Endothelial cell of umbilical vein (primary cell): Measurements from ENCODE around the gene MDH1. TPM values are rescaled to one million over a fixed set of nuclear protein-coding genes. Genes with fewer than 3 reads are reported as not detected.

Experiments used
- BruUV-seq: library from RNA; stranded (reverse); fragments of 400-500 nt; replicated peaks from 2 replicates; lab custom pipeline; 2021; lab: Mats Ljungman, UMichigan
- CTCF ChIA-PET: fragments of 300-600, 350-600 bp; sonication (Branson Sonifier 250); formaldehyde crosslinking; loops from one replicate; lab custom pipeline; 2021; ENCODE audit warnings: antibody characterized with exemption, inconsistent platforms; lab: Charles Lee
- POLR2A ChIA-PET: fragments of 300-600, 350-600 bp; sonication (Branson Sonifier 250); formaldehyde crosslinking; loops from one replicate; lab custom pipeline; 2021; ENCODE audit warnings: antibody characterized with exemption, inconsistent platforms; lab: Charles Lee
- DNase-seq: peaks from one replicate; pipeline ENCODE4 v3.0.0-alpha.2; 2011; ENCODE audit warnings: low read depth, low spot score
- FAIRE-seq: peaks from 2 replicates; lab custom pipeline; 2011; peaks lifted over from hg19 to GRCh38; lab: Jason Lieb, UNC
- H2AFZ ChIP-seq: 2 replicates; pipeline ENCODE4 v1.6.0; 2012; ENCODE audit warnings: low read depth, low read length, control low read depth, inconsistent platforms
- H3K27ac ChIP-seq: 2 replicates; pipeline ENCODE4 v1.5.1; 2011; ENCODE audit warnings: low read depth, mild to moderate bottlenecking, control low read depth, low read length, moderate library complexity; ENCODE audit not compliant: insufficient read depth
- H3K27me3 ChIP-seq, 2 experiments: 2 replicates each; pipeline versions ENCODE4 v1.6.0 to v1.6.1; 2011; ENCODE audit warnings: low read length in 2 of 2, mixed read lengths in 1 of 2; ENCODE audit not compliant: control insufficient read depth in 2 of 2, insufficient read depth in 2 of 2
- H3K36me3 ChIP-seq, 2 experiments: 2 replicates in 1 of 2; 3 replicates in 1 of 2; pipeline ENCODE4 v1.5.1; 2011; ENCODE audit warnings: low read length in 2 of 2, mild to moderate bottlenecking in 1 of 2, moderate library complexity in 1 of 2; ENCODE audit not compliant: control insufficient read depth in 2 of 2, insufficient read depth in 2 of 2; ENCODE audit errors: extremely low read depth in 1 of 2
- H3K4me1 ChIP-seq: 3 replicates; pipeline ENCODE4 v1.5.1; 2011; ENCODE audit warnings: mild to moderate bottlenecking, low read length; ENCODE audit not compliant: control insufficient read depth, insufficient read depth; ENCODE audit errors: extremely low read depth
- H3K4me2 ChIP-seq: 2 replicates; pipeline ENCODE4 v1.6.1; 2011; ENCODE audit warnings: low read length, control low read depth, mixed read lengths; ENCODE audit not compliant: insufficient read depth
- H3K4me3 ChIP-seq, 3 experiments: fragments of 200-600 bp in 1 of 3; sonication (generic), shearing (Covaris generic) in 1 of 3; replicated peaks in 1 of 3; 2 replicates each; pipeline ENCODE4 v1.5.1; 2011 to 2016; ENCODE audit warnings: control low read depth in 3 of 3, low read length in 3 of 3, mild to moderate bottlenecking in 2 of 3, inconsistent platforms in 1 of 3, low read depth in 1 of 3, moderate library complexity in 1 of 3; ENCODE audit not compliant: insufficient read depth in 1 of 3
- H3K79me2 ChIP-seq: 2 replicates; pipeline ENCODE4 v1.6.0; 2012; ENCODE audit warnings: low read length, inconsistent platforms; ENCODE audit not compliant: control insufficient read depth, insufficient read depth
- H3K9ac ChIP-seq: replicated peaks from 2 replicates; pipeline ENCODE3; 2011; ENCODE audit warnings: low read length, control low read depth; ENCODE audit not compliant: insufficient read depth; ENCODE audit errors: extremely low read depth
- H3K9me1 ChIP-seq: replicated peaks from 3 replicates; pipeline ENCODE4 v1.6.0; 2011; ENCODE audit warnings: mild to moderate bottlenecking, low read length; ENCODE audit not compliant: control insufficient read depth, insufficient read depth; ENCODE audit errors: extremely low read depth
- H3K9me3 ChIP-seq: replicated peaks from 2 replicates; pipeline ENCODE4 v1.5.1; 2012; ENCODE audit warnings: low read length, inconsistent platforms; ENCODE audit not compliant: control insufficient read depth, insufficient read depth
- H4K20me1 ChIP-seq: replicated peaks from 2 replicates; pipeline ENCODE3; 2011; ENCODE audit warnings: mild to moderate bottlenecking, low read length; ENCODE audit not compliant: control insufficient read depth, insufficient read depth; ENCODE audit errors: extremely low read depth
- CTCF ChIP-seq, 2 donors: IDR thresholded peaks; 1 replicate in 1 of 2; 2 replicates in 1 of 2; pipeline ENCODE4 v1.5.1; 2011; ENCODE audit warnings: low read length in 2 of 2, mild to moderate bottlenecking in 2 of 2, moderate library complexity in 2 of 2, control low read depth in 1 of 2, inconsistent platforms in 1 of 2, low read depth in 1 of 2; ENCODE audit not compliant: insufficient read depth in 1 of 2; ENCODE audit errors: extremely low read depth in 1 of 2
- EZH2 ChIP-seq: IDR thresholded peaks from 2 replicates; pipeline ENCODE4 v1.6.1; 2012; ENCODE audit warnings: borderline replicate concordance, low read depth, mild to moderate bottlenecking, moderate library complexity, low read length, inconsistent platforms; ENCODE audit not compliant: severe bottlenecking
- FOS ChIP-seq: IDR thresholded peaks from 2 replicates; pipeline ENCODE4 v1.6.1; 2011; ENCODE audit warnings: mild to moderate bottlenecking, low read length, moderate library complexity, borderline replicate concordance; ENCODE audit not compliant: insufficient read depth
- GATA2 ChIP-seq: IDR thresholded peaks from 2 replicates; pipeline ENCODE4 v1.7.0; 2011; ENCODE audit warnings: low read depth, mild to moderate bottlenecking, moderate library complexity, mixed read lengths, low read length; ENCODE audit not compliant: insufficient read length, insufficient read depth
- JUN ChIP-seq: IDR thresholded peaks from 2 replicates; pipeline ENCODE4 v1.6.1; 2011; ENCODE audit warnings: borderline replicate concordance, low read depth; ENCODE audit not compliant: insufficient read length, insufficient read depth
- MAX ChIP-seq: IDR thresholded peaks from 2 replicates; pipeline ENCODE4 v1.6.1; 2011; ENCODE audit not compliant: insufficient read depth, insufficient read length
- MYC ChIP-seq: IDR thresholded peaks from one replicate; pipeline ENCODE4 v1.6.1; 2011; ENCODE audit warnings: mild to moderate bottlenecking, low read depth, low read length
- POLR2A ChIP-seq: IDR thresholded peaks from 2 replicates; pipeline ENCODE4 v1.6.1; 2012; ENCODE audit warnings: low read depth, mild to moderate bottlenecking, control low read depth, low read length
- POLR2AphosphoS5 ChIP-seq: IDR thresholded peaks from 2 replicates; pipeline ENCODE4 v1.6.1; 2012; ENCODE audit warnings: low read depth, mild to moderate bottlenecking, control low read depth, low read length, moderate library complexity; ENCODE audit not compliant: insufficient read depth
- dilution Hi-C: fragments of 300-500 bp; cut with MboI; formaldehyde crosslinking; loops from one replicate; pipeline ENCODE4 v1.15.0; 2019; ENCODE audit warnings: low sequenced_read_pairs; ENCODE audit not compliant: extremely low pct_ligation_motif_present
- intact Hi-C: fragments of 100-400 bp; cut with micrococcal nuclease; formaldehyde crosslinking; loops from one replicate; pipeline ENCODE4 v1.10.0; 2022
- polyA plus RNA-seq, 4 experiments: library from polyadenylated mRNA; depleted of rRNA in 3 of 4; stranded (reverse) in 3 of 4; unstranded in 1 of 4; fragments of >200 nt; gene quantifications; 2 replicates each; pipeline versions ENCODE4 v1.2.1 to v1.2.3, GENCODE V29; 2011 to 2012; ENCODE audit warnings: missing spikeins in 1 of 4
- total RNA-seq: library from RNA; stranded (reverse); gene quantifications from 2 replicates; pipeline ENCODE4 v1.2.3, GENCODE V29; 2021

MDH1 gene
- total and polyA plus RNA-seq, 2 donors (not counting 3 experiments of a cell fraction or from before 2014, with no cell fraction given): 107 to 121 TPM

GRCh38 chr2:63598981-63599380 lies 10.2 kb downstream of the MDH1 start:
- H3K9ac ChIP-seq: no peak overlapping the region
- H4K20me1 ChIP-seq: no peaks in the 10 kb centered on the region
- dilution Hi-C loops: no loop called here
- no peak for FAIRE-seq
- peaks cover 11 to 18% of the 10 kb centered on the region in 2 experiments for H3K36me3 ChIP-seq
- H3K4me3 ChIP-seq: no peak overlapping the region
- no peaks in the 10 kb centered on the region for H3K4me1 ChIP-seq
- H2AFZ ChIP-seq: no peak overlapping the region
- no peak overlapping the region for H3K4me2 ChIP-seq
- no peak for TF ChIP-seq EZH2
- no peak for TF ChIP-seq GATA2
- TF ChIP-seq CTCF (IDR thresholded peaks at IDR 0.05; ENCODE audit: extremely low read depth in 1 of 2, insufficient read depth in 1 of 2, low read depth in 1 of 2, low read length in 2 of 2): no peak
- TF ChIP-seq FOS: no peak
- TF ChIP-seq POLR2AphosphoS5: no peak
- TF ChIP-seq JUN: no peak
- no peak for TF ChIP-seq MYC
- TF ChIP-seq MAX: no peak
- TF ChIP-seq POLR2A: no peak
- no peaks in the 10 kb centered on the region for H3K9me3 ChIP-seq
- ChIA-PET CTCF (no interaction called here), POLR2A (no interaction called here)
- H3K27ac ChIP-seq: no peak overlapping the region
- BruUV-seq: no TSS peak
- peaks cover 2% of the 10 kb centered on the region for H3K9me1 ChIP-seq
- H3K27me3 ChIP-seq: no peaks in the 10 kb centered on the region
- intact Hi-C loops: no loop called here
- DNase-seq: no peak
- H3K79me2 ChIP-seq: peaks cover 13% of the 10 kb centered on the region
